Upper lobe of left lung (tissue), 4 donors: ENCODE results near the gene SURF6.

Experiments
- CTCF ChIP-seq, 6 experiments: fragments of 450-650 bp in 4 of 6; fragments of 200-600 bp in 2 of 6; sonication (generic) in 2 of 6; IDR thresholded peaks; one replicate each; pipeline ENCODE4 v1.5.1; 2016 to 2019; ENCODE audit warnings: antibody characterized with exemption in 6 of 6
- POLR2A ChIP-seq, 4 donors: fragments of 450-650 bp; IDR thresholded peaks; one replicate each; pipeline ENCODE4 v1.5.1; 2016 to 2017; ENCODE audit warnings: antibody characterized with exemption in 4 of 4, mild to moderate bottlenecking in 2 of 4
- POLR2AphosphoS5 ChIP-seq, 2 donors: sonication (generic); formaldehyde crosslinking; IDR thresholded peaks; one replicate each; pipeline ENCODE4 v1.5.1; 2017; ENCODE audit warnings: antibody characterized with exemption in 2 of 2

- TF ChIP-seq CTCF (IDR thresholded peaks at IDR 0.05) = no peak
- no peak for TF ChIP-seq POLR2AphosphoS5 (IDR thresholded peaks at IDR 0.05)
- TF ChIP-seq POLR2A (IDR thresholded peaks at IDR 0.05) = no peak
Measured at GRCh38 chr9:133369933-133370332, 33.9 kb upstream of the SURF6 start.
